Stimulated activated CD8-positive, alpha-beta memory T cell treated with anti-CD3 and anti-CD28 coated beads, Interleukin-2, amount 100 ng/mL, for 48 hours (primary cell): Measurements from ENCODE around the gene GAA.
"Not testable (repeated sequence)": the region's sequence is repeated elsewhere in the genome, so short reads cannot be mapped to it uniquely, and the experiment has no call there.

Experiments used
- DNase-seq, 2 donors: peaks; one replicate each; pipeline ENCODE4 v3.0.0-alpha.2; 2020; ENCODE audit warnings: low read depth in 2 of 2

The GAA gene

DNA sequence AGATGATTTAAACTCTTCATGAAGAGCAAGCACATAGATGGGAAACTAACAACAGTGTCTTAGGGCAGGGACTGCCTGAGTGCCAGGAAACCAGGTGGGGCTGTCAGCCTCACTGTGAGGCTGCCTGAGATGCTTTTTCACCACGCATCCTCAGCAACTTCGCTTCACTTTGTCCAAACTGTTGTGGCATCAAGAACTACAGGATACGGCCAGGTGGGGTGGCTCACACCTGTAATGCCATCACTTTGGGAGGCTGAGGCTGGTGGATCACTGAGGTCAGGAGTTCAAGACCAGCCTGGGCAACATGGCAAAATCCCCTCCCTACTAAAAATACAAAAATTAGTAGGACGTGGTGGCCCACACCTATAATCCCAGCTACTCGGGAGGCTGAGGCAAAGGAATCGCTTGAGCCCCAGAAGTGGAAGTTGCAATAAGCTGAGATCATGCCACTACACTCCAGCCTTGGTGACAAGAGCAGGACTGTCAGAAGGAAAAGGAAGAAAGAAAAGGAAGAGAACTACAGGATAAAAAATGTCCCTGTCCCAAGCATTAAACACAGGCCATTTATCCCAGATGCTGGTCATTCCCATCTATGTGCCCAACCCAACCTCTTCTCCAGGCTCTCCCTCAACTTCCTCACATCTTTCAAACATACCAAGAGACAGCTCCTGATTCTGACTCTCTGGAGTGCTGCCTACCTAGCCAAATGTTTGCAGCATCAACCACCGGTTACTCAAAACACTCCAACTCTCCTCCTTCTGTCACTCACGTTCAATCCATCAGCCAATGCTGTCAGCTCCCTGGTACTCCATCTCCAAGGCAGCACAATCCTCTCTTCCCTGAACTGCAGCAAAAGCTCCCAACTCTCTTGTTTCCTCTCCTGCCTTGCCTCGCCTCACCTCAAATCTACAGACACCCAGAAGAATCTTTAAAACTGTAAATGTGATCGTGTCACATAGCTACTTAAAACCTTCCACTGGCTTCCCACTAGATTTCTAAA, 44.0 kb downstream of the GAA start:
- no peak for DNase-seq

DNA sequence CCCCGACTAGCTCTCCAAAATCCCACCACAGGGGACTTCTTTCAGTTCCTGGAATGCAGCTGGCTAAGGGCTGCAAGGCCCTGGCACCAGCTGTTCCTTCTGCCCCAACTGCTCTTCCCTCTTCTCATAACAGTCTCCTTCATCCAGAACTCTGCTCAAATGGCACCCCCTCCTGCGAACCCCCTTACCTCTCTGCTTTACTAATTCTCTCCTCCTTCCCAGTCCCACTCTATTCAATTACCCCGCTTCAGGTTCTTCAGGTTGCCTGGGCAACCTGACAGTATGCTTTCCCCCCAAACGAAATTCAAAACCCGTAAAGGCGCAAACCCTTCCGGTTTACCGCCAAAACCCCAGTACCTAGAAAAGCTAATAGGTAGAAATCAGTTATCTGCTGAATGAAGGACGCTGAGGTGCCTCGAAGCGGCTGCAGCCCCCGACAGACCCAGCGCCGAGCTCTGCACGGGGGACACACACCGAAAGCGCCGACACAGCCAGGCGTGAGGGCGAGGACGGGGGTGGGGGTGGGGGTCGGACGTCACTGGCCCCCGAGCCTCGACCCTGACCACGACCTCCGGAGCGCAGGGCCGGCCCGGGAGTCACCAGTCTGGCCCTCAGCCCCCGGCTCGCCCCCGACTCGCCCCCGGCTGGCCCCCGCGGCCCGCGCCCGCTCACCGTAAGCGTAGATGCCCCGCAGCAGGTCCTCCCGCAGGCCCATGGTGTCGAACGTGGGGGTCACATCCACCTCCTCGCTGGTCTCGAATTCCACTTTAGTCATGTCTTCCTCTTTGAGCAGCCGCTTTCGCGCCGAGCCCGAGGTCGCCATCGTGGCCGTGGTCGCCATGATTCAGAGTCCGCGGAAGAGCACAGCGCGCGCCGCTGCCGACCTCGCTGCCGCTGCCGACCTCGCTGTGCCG, 45.0 kb downstream of the GAA start:
- DNase-seq = peak in 1 of 2 donors; percentile 7

DNA sequence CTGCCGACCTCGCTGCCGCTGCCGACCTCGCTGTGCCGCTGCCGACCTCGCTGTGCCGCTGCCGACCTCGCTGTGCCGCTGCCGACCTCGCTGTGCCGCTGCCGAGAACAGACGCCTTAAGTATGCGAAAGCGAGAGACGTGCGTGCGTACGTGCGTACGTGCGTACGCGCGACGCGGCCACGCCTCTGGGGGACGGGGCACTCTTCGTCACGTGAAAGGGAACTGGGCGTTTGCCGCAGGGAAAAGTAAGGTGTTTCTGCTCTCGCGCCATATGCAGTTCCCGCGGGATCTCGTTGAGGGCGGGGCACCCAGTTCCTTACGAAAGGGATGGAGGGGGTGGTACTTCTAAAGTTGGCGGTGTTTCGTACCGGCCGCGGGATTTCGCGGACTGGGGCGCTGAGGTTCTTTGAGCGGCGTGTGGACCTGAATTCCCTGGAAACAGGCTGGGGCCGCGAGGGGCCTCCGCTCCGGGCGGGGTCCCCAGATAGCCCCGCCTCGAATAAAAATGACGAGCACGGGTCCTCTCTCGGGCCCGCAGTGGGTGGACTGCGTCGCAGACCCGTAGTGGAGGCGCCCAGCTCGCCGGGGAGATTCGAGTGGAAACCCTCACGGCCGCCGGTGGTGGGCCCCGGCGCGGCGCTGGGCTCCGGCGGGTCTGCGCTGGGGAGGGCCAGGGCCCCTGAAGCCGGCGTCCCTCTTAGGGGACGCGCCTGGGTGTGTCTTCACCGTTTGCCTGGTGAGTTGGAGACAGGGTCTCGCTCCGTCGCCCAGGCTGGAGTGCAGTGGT, 45.8 kb downstream of the GAA start, which contains the start of gene EIF4A3:
EIF4A3 (minus strand) TSS at position 94 of the 788 bp plus-strand sequence. CDS start 167 bp downstream, outside the sequence.
- DNase-seq = peak; percentile 85 to 96

DNA sequence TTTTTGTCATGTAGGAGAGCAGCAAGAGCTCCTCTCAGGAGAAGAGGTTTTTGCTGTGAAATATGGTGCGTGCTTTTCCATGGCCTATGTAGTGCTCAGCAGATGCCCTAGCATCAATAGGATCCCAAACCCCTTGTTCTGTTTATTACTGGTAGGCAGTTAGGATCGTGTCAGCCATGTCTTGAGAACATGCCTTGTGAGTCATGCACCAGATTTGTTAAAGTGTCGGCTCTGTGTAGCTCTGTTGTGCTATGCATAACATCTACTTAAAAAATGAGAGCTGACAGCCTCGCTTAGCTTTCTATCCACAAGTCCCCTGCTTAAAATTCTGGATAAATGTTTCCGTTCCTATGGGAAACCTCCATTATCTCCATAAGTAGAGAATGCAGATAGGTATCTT, 50.0 kb downstream of the GAA start:
- DNase-seq = no peak

DNA sequence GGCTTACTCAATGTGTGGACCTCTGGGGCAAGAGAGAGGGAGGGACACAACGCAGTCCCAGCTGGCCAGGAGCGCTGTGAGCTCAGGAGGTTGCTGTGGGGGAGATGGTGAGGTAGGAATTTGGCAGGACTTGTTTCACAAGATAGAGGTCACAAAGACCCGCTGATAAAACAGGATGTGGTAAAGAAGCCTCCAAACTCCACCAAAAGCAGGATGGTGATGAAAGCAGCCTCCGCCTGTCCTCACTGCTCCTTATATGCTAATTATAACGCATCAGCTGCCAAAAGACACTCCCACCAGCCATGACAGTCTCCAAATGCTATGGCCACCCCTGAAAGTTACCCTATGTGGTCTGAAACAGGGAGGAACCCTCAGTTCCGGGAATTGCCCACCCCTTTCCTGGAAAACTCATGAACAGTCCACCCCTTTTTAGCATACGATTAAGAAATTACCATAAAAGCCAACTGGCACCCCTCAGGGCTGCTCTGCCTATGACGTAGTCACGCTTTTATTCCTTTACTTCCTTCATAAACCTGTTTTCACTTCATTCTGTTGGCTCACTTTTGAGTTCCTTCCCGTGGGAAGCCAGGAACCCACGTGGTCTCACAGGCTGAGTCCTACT, 50.8 kb downstream of the GAA start:
- no peak for DNase-seq

DNA sequence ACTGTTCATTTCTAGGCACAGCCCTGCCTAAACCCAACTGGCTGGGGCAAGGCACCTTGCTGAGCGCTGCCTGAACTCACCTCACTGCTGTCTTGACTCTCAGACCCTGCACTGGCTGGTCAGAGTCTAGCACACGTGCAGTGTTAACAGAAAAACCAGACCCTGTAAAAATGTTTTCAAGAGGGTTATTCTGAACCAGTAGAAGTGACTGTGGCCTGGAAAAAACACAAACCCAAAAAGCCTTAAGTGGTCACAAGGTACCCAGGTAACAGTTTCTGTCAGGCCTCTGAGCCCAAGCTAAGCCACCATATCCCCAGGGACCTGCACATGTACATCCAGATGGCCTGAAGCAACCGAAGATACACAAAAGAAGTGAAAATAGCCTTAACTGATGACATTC, 51.6 kb downstream of the GAA start:
- DNase-seq = no peak

DNA sequence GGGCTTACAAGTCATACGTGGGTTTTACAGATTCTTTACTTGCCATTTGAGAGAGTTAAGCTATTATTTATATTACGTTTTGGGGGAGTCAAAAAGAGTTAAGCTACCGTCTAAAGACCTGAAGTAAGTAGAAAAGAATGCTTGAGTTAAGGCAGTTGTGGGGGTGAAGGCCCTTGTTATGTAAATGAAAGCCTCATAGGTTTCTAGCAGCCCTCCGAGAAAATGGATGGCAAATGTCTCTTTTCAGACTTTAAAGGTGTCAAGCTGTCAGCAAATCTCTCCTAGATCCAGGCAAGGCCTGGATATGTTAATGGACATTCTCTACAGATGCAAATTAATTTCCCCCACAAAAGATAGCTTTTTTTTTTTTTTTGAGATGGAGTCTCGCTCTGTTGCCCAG, 52.8 kb downstream of the GAA start:
- no peak for DNase-seq

DNA sequence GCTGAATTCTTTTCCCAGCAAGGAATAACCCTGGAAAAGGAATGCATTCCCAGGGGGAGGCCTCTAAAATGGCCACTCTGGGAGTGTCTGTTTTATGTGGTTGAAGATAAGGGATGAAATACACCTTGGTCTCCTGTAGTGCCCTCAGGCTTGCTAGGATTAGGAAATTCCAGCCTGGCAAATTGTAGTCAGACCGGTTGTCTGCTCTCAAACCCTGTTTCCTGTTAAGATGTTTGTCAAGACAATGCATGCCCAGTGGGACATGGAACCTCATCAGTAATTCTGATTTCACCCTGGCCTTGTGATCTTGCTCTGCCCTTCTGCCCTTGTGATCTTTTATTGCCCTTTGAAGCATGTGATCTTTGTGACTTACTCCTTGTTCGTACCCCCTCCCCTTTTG, 54.2 kb downstream of the GAA start:
- DNase-seq = not testable (repeated sequence)

DNA sequence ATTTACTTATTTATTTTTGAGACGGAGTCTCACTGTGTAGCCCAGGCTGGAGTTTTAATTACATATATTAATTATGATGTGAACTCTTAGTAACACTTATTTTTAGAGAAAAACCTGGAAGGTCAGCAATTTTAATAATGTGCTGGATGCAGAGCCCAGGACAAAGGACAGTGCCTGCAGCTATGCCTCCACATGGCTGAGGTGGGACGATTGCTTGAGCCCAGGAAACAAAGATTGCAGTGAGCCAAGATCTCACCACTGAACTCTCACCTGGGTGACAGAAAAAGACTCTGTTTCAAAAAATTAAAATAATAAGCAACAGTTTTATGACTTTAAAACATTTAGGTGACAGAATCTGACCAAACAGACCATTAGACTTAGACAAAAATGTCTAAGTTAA, 57.5 kb downstream of the GAA start:
- no peak for DNase-seq

DNA sequence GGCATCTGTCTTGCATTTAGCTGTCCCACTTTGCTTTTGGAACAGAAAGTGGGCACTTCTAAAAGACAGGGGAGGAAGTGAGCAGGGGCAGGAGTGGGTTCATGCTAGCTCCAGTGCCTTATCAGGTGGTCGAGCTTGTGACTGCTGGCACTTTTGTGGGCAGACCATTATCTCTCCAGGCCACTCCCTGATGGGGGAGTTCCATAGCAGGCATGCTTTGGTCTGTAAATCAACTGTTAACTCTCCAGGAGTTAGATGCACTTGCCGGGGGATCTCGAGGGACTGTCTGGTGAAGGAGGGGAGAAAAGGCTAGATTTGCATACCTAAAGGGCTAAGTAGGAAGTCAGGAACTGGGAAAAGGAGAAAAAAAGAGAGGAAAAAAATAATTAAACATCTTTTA, 59.2 kb downstream of the GAA start:
- no peak for DNase-seq

DNA sequence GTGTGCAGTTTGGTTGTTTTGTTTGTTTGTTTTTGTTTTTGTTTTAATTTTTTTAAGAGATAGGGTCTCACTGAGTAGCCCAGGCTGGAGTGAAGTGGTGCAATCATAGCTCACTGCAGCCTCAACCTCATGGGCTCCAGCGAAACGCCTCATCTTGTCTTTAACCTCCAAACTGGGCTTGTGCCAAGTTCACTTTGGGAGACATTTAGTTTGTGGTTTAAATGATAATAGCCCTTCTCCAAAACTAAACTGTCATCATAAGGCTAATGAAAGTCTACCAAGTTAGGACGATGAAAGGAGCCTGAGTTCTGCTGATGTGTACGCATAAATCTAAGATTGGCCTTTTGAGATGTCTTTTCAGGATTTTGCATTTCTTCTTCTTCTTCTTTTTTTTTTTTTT, 62.0 kb downstream of the GAA start:
- no peak for DNase-seq

DNA sequence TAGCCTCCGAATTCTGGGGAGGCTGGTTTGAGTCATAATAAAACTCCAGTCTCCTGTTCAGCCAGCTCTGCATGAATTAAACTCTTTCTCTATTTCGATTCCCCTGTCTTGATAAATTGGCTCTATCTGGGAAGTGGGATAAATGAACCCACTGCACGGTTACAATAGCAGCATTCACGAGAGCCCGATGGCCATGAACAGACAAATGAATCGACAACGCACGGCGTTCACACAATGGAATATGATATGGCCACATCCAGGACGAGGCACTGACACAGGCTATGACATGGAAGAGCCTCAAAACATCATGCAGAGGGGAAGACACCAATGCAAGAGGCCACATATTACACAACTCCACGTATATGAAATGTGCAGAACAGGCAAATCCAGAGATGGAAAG, 62.8 kb downstream of the GAA start:
- no peak for DNase-seq

DNA sequence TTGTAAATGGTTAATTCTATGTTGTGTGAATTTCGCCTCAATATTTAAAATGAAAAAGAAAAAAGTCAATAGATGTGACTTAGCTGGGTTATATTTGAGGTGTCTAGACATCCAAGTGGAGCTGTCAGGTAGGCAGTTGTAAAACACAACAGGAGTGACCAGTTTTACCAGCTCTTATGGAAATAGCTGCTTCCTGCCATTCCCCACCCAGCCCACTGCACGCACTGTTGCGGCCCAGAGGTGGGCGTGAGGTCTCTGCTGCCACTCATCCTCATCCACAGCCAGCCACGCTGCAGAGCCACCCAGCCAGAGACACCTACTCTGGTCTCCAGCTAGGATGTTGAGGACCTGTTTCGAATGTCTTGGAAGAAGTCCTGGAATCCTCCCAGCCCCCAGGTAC, 65.1 kb downstream of the GAA start:
- no peak for DNase-seq

DNA sequence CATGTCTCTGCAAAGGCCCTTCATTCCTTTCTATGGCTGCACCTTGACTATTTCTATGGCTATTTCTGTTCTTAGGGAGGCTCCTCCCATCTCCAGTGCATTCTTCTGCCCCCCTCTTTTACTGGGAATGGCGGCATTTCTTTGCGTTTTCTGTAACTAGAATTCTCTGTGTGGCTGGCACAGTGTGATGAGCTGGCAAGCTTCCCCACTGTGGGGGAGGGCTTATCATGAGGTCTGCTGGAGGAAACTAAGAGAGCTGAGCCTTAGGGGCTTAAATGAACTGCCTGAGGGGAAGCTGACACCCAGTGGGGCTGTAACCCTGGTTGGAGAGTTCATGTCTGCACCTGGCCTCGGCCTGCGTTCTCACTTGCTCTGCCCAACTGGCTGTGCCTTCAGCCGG, 67.0 kb downstream of the GAA start:
- no peak for DNase-seq

DNA sequence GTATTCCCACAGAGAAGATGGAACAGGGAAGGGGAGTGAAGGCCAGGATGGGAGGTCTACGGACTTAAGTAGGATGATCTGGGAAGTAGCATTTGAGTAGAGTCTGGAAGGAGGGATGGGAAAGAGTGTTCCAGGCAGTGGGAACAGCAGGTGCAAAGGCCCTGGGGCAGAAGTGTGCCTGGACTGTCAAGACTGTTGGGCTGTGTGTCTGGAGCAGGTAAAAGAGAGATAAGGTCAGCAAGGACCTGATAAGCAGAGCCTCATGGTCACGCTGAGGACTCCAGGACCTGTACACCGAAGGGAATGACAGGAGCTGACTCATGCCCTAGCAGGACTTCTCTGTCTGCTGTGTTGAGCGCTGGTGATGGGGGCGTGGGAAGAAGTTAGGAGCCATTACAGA, 67.7 kb downstream of the GAA start:
- no peak for DNase-seq
